IMR-90 (cell line): ENCODE results near the gene GPC5. TPM values are rescaled to one million over a fixed set of nuclear protein-coding genes. Genes with fewer than 3 reads are reported as not detected.

Experiments
- ATAC-seq: fragments of 200-7000 bp; cut with Tn5 transposase; 2 replicates; pipeline ENCODE4 v1.9.1; 2020; ENCODE audit warnings: low read depth, mild to moderate bottlenecking, moderate library complexity
- BruUV-seq: library from RNA; stranded (reverse); fragments of 400-500 nt; replicated peaks from 2 replicates; lab custom pipeline; 2021; lab: Mats Ljungman, UMichigan
- CTCF ChIA-PET: fragments of 300-600 bp; formaldehyde crosslinking; extraction: SDS; loops from one replicate; lab custom pipeline; 2021; ENCODE audit warnings: antibody characterized with exemption; lab: Yijun Ruan, JAX
- POLR2A ChIA-PET: fragments of 300-600 bp; sonication (Branson Sonifier 250); formaldehyde crosslinking; loops from one replicate; lab custom pipeline; 2022; ENCODE audit warnings: antibody characterized with exemption; ENCODE audit not compliant: unreplicated experiment; lab: Charles Lee
- DNase-seq: peaks from one replicate; pipeline ENCODE4 v3.0.0; 2013
- H2AFZ ChIP-seq: replicated peaks from 2 replicates; pipeline ENCODE3; 2013; ENCODE audit warnings: low read length, mild to moderate bottlenecking; ENCODE audit not compliant: poor library complexity
- H2AK5ac ChIP-seq: 2 replicates; pipeline ENCODE4 v1.6.1; 2013; ENCODE audit warnings: low read depth, low read length, inconsistent platforms
- H2AK9ac ChIP-seq: replicated peaks from 2 replicates; pipeline ENCODE3; 2013; ENCODE audit warnings: mild to moderate bottlenecking, low read depth, low read length, moderate library complexity; ENCODE audit not compliant: poor library complexity
- H2BK120ac ChIP-seq: 2 replicates; pipeline ENCODE4 v1.6.1; 2013; ENCODE audit warnings: low read depth, low read length, inconsistent platforms
- H2BK15ac ChIP-seq: 3 replicates; pipeline ENCODE4 v1.6.1; 2013; ENCODE audit warnings: low read depth, low read length, inconsistent platforms
- H2BK20ac ChIP-seq: 2 replicates; pipeline ENCODE4 v1.6.1; 2013; ENCODE audit warnings: low read depth, mild to moderate bottlenecking, inconsistent platforms, low read length, moderate library complexity
- H2BK5ac ChIP-seq: 2 replicates; pipeline ENCODE4 v1.6.1; 2013; ENCODE audit warnings: mild to moderate bottlenecking, low read depth, low read length, inconsistent platforms; ENCODE audit not compliant: poor library complexity, severe bottlenecking
- H3K14ac ChIP-seq: replicated peaks from 2 replicates; pipeline ENCODE4 v1.6.1; 2013; ENCODE audit warnings: low read depth, low read length, inconsistent platforms
- H3K18ac ChIP-seq: 2 replicates; pipeline ENCODE4 v1.6.1; 2013; ENCODE audit warnings: low read depth, low read length, control low read depth
- H3K23ac ChIP-seq: 2 replicates; pipeline ENCODE4 v1.6.1; 2013; ENCODE audit warnings: low read depth, low read length, inconsistent platforms
- H3K27ac ChIP-seq: 2 replicates; pipeline ENCODE4 v1.5.1; 2013; ENCODE audit warnings: mild to moderate bottlenecking, control low read depth, low read length; ENCODE audit not compliant: insufficient read depth
- H3K27me3 ChIP-seq: 2 replicates; pipeline ENCODE4 v1.6.1; 2013; ENCODE audit warnings: low read length; ENCODE audit not compliant: control insufficient read depth, insufficient read depth
- H3K36me3 ChIP-seq: 2 replicates; pipeline ENCODE4 v1.6.1; 2013; ENCODE audit warnings: low read length, mixed read lengths; ENCODE audit not compliant: control insufficient read depth, insufficient read depth
- H3K4ac ChIP-seq: 2 replicates; pipeline ENCODE4 v1.6.1; 2013; ENCODE audit warnings: low read depth, low read length, inconsistent platforms
- H3K4me1 ChIP-seq: 2 replicates; pipeline ENCODE4 v1.6.1; 2013; ENCODE audit warnings: low read length, mixed read lengths; ENCODE audit not compliant: control insufficient read depth, insufficient read depth
- H3K4me2 ChIP-seq: 2 replicates; pipeline ENCODE4 v1.6.1; 2013; ENCODE audit warnings: low read depth, mild to moderate bottlenecking, control low read depth, low read length, moderate library complexity
- H3K4me3 ChIP-seq: 2 replicates; pipeline ENCODE4 v1.5.1; 2013; ENCODE audit warnings: low read depth, mild to moderate bottlenecking, control low read depth, low read length, moderate library complexity; ENCODE audit not compliant: insufficient read depth
- H3K56ac ChIP-seq: 2 replicates; pipeline ENCODE4 v1.6.1; 2013; ENCODE audit warnings: low read length, inconsistent platforms; ENCODE audit not compliant: insufficient read depth; ENCODE audit errors: extremely low read depth
- H3K79me1 ChIP-seq, 2 experiments: 2 replicates each; pipeline ENCODE4 v1.6.1; 2013; ENCODE audit warnings: low read length in 2 of 2, inconsistent platforms in 1 of 2, low read depth in 1 of 2
- H3K9ac ChIP-seq: 2 replicates; pipeline ENCODE4 v1.6.1; 2013; ENCODE audit warnings: low read depth, low read length, control low read depth
- H3K9me1 ChIP-seq: 2 replicates; pipeline ENCODE4 v1.6.1; 2013; ENCODE audit warnings: low read length, inconsistent platforms; ENCODE audit not compliant: insufficient read depth
- H3K9me3 ChIP-seq: 2 replicates; pipeline ENCODE4 v1.6.1; 2013; ENCODE audit warnings: low read length; ENCODE audit not compliant: control insufficient read depth, insufficient read depth
- H4K20me1 ChIP-seq: 2 replicates; pipeline ENCODE4 v1.6.1; 2013; ENCODE audit warnings: low read length, inconsistent platforms; ENCODE audit not compliant: insufficient read depth
- H4K5ac ChIP-seq: 2 replicates; pipeline ENCODE4 v1.6.1; 2013; ENCODE audit warnings: mild to moderate bottlenecking, low read depth, low read length, control low read depth
- H4K8ac ChIP-seq, 2 experiments: 2 replicates each; pipeline ENCODE4 v1.6.1; 2013; ENCODE audit warnings: low read depth in 2 of 2, low read length in 2 of 2, control low read depth in 1 of 2, inconsistent platforms in 1 of 2
- H4K91ac ChIP-seq: 2 replicates; pipeline ENCODE4 v1.6.1; 2013; ENCODE audit warnings: low read depth, low read length, inconsistent platforms; ENCODE audit not compliant: insufficient read depth
- BHLHE40 ChIP-seq: fragments of 150-350 bp; IDR thresholded peaks from 2 replicates; pipeline ENCODE4 v1.6.1; 2016; ENCODE audit warnings: mild to moderate bottlenecking, low read depth, low read length
- CTCF ChIP-seq: conservative IDR thresholded peaks from 2 replicates; pipeline ENCODE4 v1.5.1; 2012; ENCODE audit warnings: mild to moderate bottlenecking, low read depth, low read length, improper control_type of control experiment
- ELK1 ChIP-seq: fragments of 150-350 bp; IDR thresholded peaks from 2 replicates; pipeline ENCODE4 v1.6.1; 2016; ENCODE audit warnings: low read depth, mild to moderate bottlenecking, low read length, moderate library complexity, borderline replicate concordance
- FOS ChIP-seq: fragments of 150-350 bp; IDR thresholded peaks from 2 replicates; pipeline ENCODE4 v1.6.1; 2016; ENCODE audit warnings: low read depth, low read length
- MAFK ChIP-seq: IDR thresholded peaks from 2 replicates; pipeline ENCODE4 v1.6.1; 2012; ENCODE audit warnings: low read depth, low read length, improper control_type of control experiment
- MAZ ChIP-seq: IDR thresholded peaks from 2 replicates; pipeline ENCODE4 v1.6.1; 2012; ENCODE audit warnings: low read depth, mild to moderate bottlenecking, low read length, improper control_type of control experiment, moderate library complexity, borderline replicate concordance
- POLR2A ChIP-seq: IDR thresholded peaks from 2 replicates; pipeline ENCODE4 v1.6.1; 2012; ENCODE audit warnings: mild to moderate bottlenecking, low read depth, low read length
- RCOR1 ChIP-seq: IDR thresholded peaks from 2 replicates; pipeline ENCODE4 v1.6.1; 2012; ENCODE audit warnings: mild to moderate bottlenecking, low read length, improper control_type of control experiment; ENCODE audit not compliant: insufficient replicate concordance
- RFX5 ChIP-seq: IDR thresholded peaks from 2 replicates; pipeline ENCODE4 v1.8.0; 2012; ENCODE audit warnings: low read depth, mild to moderate bottlenecking, low read length, moderate library complexity
- SMC3 ChIP-seq: fragments of 150-350 bp; IDR thresholded peaks from 2 replicates; pipeline ENCODE4 v1.6.1; 2016; ENCODE audit warnings: low read depth, mild to moderate bottlenecking, antibody characterized with exemption, low read length, moderate library complexity
- USF2 ChIP-seq: fragments of 150-350 bp; IDR thresholded peaks from 2 replicates; pipeline ENCODE4 v1.6.1; 2017; ENCODE audit warnings: mild to moderate bottlenecking, antibody characterized with exemption, low read length, low read depth
- WGBS, 2 experiments: methylation state at CpG; one replicate each; pipeline versions ENCODE4 v1.1.5 to v1.1.7; 2013; ENCODE audit warnings: missing lambda C conversion rate in 2 of 2; ENCODE audit not compliant: insufficient read length in 1 of 2; ENCODE audit errors: extremely low coverage in 2 of 2; 5-methylcytosine and 5-hydroxymethylcytosine counted together
- dilution Hi-C: fragments of 300-500 bp; cut with HindIII; formaldehyde crosslinking; loops from one replicate; pipeline ENCODE4 v1.14.3; 2018; ENCODE audit warnings: low sequenced_read_pairs; ENCODE audit not compliant: unreplicated experiment
- in situ Hi-C: fragments of 300-500 bp; cut with MboI; formaldehyde crosslinking; loops from 3 replicates; pipeline ENCODE4 v1.14.3; 2019; ENCODE audit warnings: low sequenced_read_pairs, inconsistent platforms, mixed read lengths
- intact Hi-C: fragments of 100-400 bp; cut with micrococcal nuclease; formaldehyde crosslinking; loops from 2 replicates; pipeline ENCODE4 v1.10.0; 2022
- polyA plus RNA-seq, 3 experiments: library from polyadenylated mRNA; depleted of rRNA; stranded (reverse); fragments of >200 nt; gene quantifications; 2 replicates each; pipeline ENCODE4 v1.2.3, GENCODE V29; 2012; ENCODE audit warnings: low replicate concordance in 1 of 3
- total RNA-seq: library from RNA; depleted of rRNA; stranded (reverse); fragments of >200 nt; gene quantifications from 2 replicates; pipeline ENCODE4 v1.2.3, GENCODE V29; 2012

The GPC5 gene
- total and polyA plus RNA-seq, 2 of the 4 experiments (the other 2 are of a cell fraction) = 0.94 to 1.8 TPM

GRCh38 chr13:92413452-92413851 lies 1015.0 kb downstream of the GPC5 start:
- H3K18ac ChIP-seq = no peak overlapping the region
- no peak overlapping the region for H2BK5ac ChIP-seq
- H3K9me1 ChIP-seq = no peaks in the 10 kb centered on the region
- H3K23ac ChIP-seq = no peak overlapping the region
- no peak overlapping the region for H4K8ac ChIP-seq
- no CpG with 5 or more reads among the region's 3 CpGs for WGBS, 2 experiments
- no peak overlapping the region for H3K56ac ChIP-seq
- no peaks in the 10 kb centered on the region for H4K20me1 ChIP-seq
- H3K9ac ChIP-seq = no peak overlapping the region
- H3K4me1 ChIP-seq = no peaks in the 10 kb centered on the region
- DNase-seq (no peak), ATAC-seq (no peak)
- no peak for TF ChIP-seq FOS
- no peak for TF ChIP-seq MAZ
- no peak for TF ChIP-seq POLR2A
- TF ChIP-seq RCOR1 = no peak
- no peak for TF ChIP-seq MAFK
- no peak for TF ChIP-seq BHLHE40
- no peak for TF ChIP-seq USF2
- TF ChIP-seq SMC3 = no peak
- no peak for TF ChIP-seq RFX5
- TF ChIP-seq CTCF = no peak
- no peak for TF ChIP-seq ELK1
- ChIA-PET CTCF (no interaction called here), POLR2A (no interaction called here)
- H2BK20ac ChIP-seq = no peak overlapping the region
- no peak overlapping the region for H3K4me2 ChIP-seq
- H4K5ac ChIP-seq = no peak overlapping the region
- H3K4ac ChIP-seq = no peak overlapping the region
- H3K27me3 ChIP-seq = no peaks in the 10 kb centered on the region
- H3K36me3 ChIP-seq = no peaks in the 10 kb centered on the region
- no peak overlapping the region for H2AK5ac ChIP-seq
- dilution Hi-C loops = no loop called here
- no peak overlapping the region for H3K4me3 ChIP-seq
- no peak overlapping the region for H3K14ac ChIP-seq
- no peak overlapping the region for H2AFZ ChIP-seq
- no peak overlapping the region for H3K27ac ChIP-seq
- H4K91ac ChIP-seq = no peak overlapping the region
- H2BK120ac ChIP-seq = no peak overlapping the region
- no peak overlapping the region for H2AK9ac ChIP-seq
- H2BK15ac ChIP-seq = no peak overlapping the region
- H3K79me1 ChIP-seq = no peaks in the 10 kb centered on the region
- in situ Hi-C loops = no loop called here
- H3K9me3 ChIP-seq = no peaks in the 10 kb centered on the region; the same call in 1 of the 2 replicates
- intact Hi-C loops = no loop called here
- no TSS peak for BruUV-seq
